CD4-positive, alpha-beta T cell treated with Interleukin-17A for 4 hours (primary cell): Measurements from ENCODE around the gene COL24A1.
A peak's percentile ranks its signal among the peaks of the same experiment; 100 is the strongest.
"Not testable (repeated sequence)": the region's sequence is repeated elsewhere in the genome, so short reads cannot be mapped to it uniquely, and the experiment has no call there.

Experiments
- DNase-seq: peaks from one replicate; pipeline ENCODE4 v3.0.0-alpha.2; 2020; ENCODE audit warnings: mixed read lengths

The COL24A1 gene

GRCh38 chr1:85762804-85763203 is 393.8 kb downstream of the COL24A1 start:
- no peak for DNase-seq

GRCh38 chr1:85756864-85757263 is 399.7 kb downstream of the COL24A1 start:
- no peak for DNase-seq

- DNase-seq = no peak
Measured at GRCh38 chr1:85748120-85748519, 408.5 kb downstream of the COL24A1 start.

GRCh38 chr1:85746777-85747176 is 409.8 kb downstream of the COL24A1 start:
- DNase-seq = no peak

- no peak for DNase-seq
Measured at GRCh38 chr1:85743814-85744213, 412.8 kb downstream of the COL24A1 start.

- no peak for DNase-seq
Measured at GRCh38 chr1:85734931-85735330, 421.6 kb downstream of the COL24A1 start.

- DNase-seq = no peak
Measured at GRCh38 chr1:85718678-85719340, 437.8 kb downstream of the COL24A1 start.

GRCh38 chr1:85714418-85715114 is 442.0 kb downstream of the COL24A1 start:
- not testable (repeated sequence) for DNase-seq

GRCh38 chr1:85708829-85709227 is 447.7 kb downstream of the COL24A1 start:
- DNase-seq = no peak

GRCh38 chr1:85707990-85708828 is 448.4 kb downstream of the COL24A1 start, which contains the start of gene ZNHIT6:
ZNHIT6 (minus strand) TSS chr1:85708433; CDS start chr1:85708284, 149 bp downstream.
- DNase-seq = peak; percentile 84

GRCh38 chr1:85707267-85707989 is 449.1 kb downstream of the COL24A1 start:
- no peak for DNase-seq

GRCh38 chr1:85705940-85706339 is 450.6 kb downstream of the COL24A1 start:
- DNase-seq = no peak

- no peak for DNase-seq
Measured at GRCh38 chr1:85700422-85700821, 456.1 kb downstream of the COL24A1 start.

- no peak for DNase-seq
Measured at GRCh38 chr1:85697895-85698294, 458.7 kb downstream of the COL24A1 start.

GRCh38 chr1:85692730-85693314 is 463.8 kb downstream of the COL24A1 start:
- DNase-seq = no peak

GRCh38 chr1:85689775-85690404 is 466.7 kb downstream of the COL24A1 start:
- DNase-seq = no peak

- DNase-seq = no peak
Measured at GRCh38 chr1:85683292-85684025, 473.1 kb downstream of the COL24A1 start.

- DNase-seq = no peak
Measured at GRCh38 chr1:85681087-85681486, 475.5 kb downstream of the COL24A1 start.
